ENCODE results near the gene MIER1. TPM values are rescaled to one million over a fixed set of nuclear protein-coding genes. Genes with fewer than 3 reads are reported as not detected.

The MIER1 gene
- total RNA-seq, 4 donors from 2014 or later = 30.9 to 55.5 (median 34.9) TPM

- no peak for TF ChIP-seq CTCF (IDR thresholded peaks at IDR 0.05)
- ATAC-seq (ENCODE audit: low FRiP score) (no peak), DNase-seq (ENCODE audit: low spot score) (no peak)
Observed at GRCh38 chr1:66929146-66929688, 4.4 kb downstream of the MIER1 start.

GRCh38 chr1:66929691-66929998 lies 4.9 kb downstream of the MIER1 start:
- no peak for DNase-seq (ENCODE audit: low spot score)
- TF ChIP-seq CTCF (IDR thresholded peaks at IDR 0.05) = no peak
- no peak for ATAC-seq (ENCODE audit: low FRiP score)

- ATAC-seq (ENCODE audit: low FRiP score) (peak; percentile 89), DNase-seq (ENCODE audit: low spot score) (peak; percentile 83)
Observed at GRCh38 chr1:66929999-66930822, 5.4 kb downstream of the MIER1 start.

GRCh38 chr1:66930823-66931174 lies 6.0 kb downstream of the MIER1 start:
- DNase-seq (ENCODE audit: low spot score) (no peak), ATAC-seq (ENCODE audit: low FRiP score) (no peak)
- no peak for TF ChIP-seq CTCF (IDR thresholded peaks at IDR 0.05)

More at GRCh38 chr1:66929999-66930822, 5.4 kb downstream of the MIER1 start:
- TF ChIP-seq CTCF (IDR thresholded peaks at IDR 0.05) = no peak

- DNase-seq (ENCODE audit: low spot score) (no peak), ATAC-seq (ENCODE audit: low FRiP score) (no peak)
- TF ChIP-seq CTCF (IDR thresholded peaks at IDR 0.05) = no peak
Observed at GRCh38 chr1:66931590-66931989, 6.8 kb downstream of the MIER1 start.

GRCh38 chr1:66932291-66932690 lies 7.5 kb downstream of the MIER1 start:
- no peak for TF ChIP-seq CTCF (IDR thresholded peaks at IDR 0.05)
- ATAC-seq (ENCODE audit: low FRiP score) = no peak

More at GRCh38 chr1:66932291-66932690, 7.5 kb downstream of the MIER1 start:
- no peak for DNase-seq (ENCODE audit: low spot score)

Measured in omental fat pad (tissue), 4 donors.